Tibial nerve (tissue), 4 donors: ENCODE measurements around the gene SPDL1. TPM values are rescaled to one million over a fixed set of nuclear protein-coding genes. Genes with fewer than 3 reads are reported as not detected.

Source experiments
- DNase-seq, 2 donors: peaks; one replicate each; pipeline ENCODE4 v3.0.0-alpha.2; 2019; ENCODE audit warnings: low spot score in 2 of 2
- H3K27ac ChIP-seq, 4 donors: fragments of 200-600 bp; sonication (generic) in 3 of 4; one replicate each; pipeline ENCODE4 v1.5.1; 2017 to 2019; ENCODE audit warnings: mild to moderate bottlenecking in 1 of 4
- H3K27me3 ChIP-seq, 2 donors: fragments of 200-600 bp; sonication (generic) in 1 of 2; one replicate each; pipeline versions ENCODE4 v1.5.1 to v1.6.0; 2017 to 2019
- H3K36me3 ChIP-seq, 3 donors: fragments of 200-600 bp; sonication (generic); one replicate each; pipeline ENCODE4 v1.5.1; 2018 to 2019
- H3K4me1 ChIP-seq, 4 donors: fragments of 200-600 bp; sonication (generic) in 3 of 4; one replicate each; pipeline ENCODE4 v1.5.1; 2017 to 2019
- H3K4me3 ChIP-seq, 4 donors: fragments of 200-600 bp; sonication (generic) in 3 of 4; one replicate each; pipeline ENCODE4 v1.5.1; 2017 to 2019; ENCODE audit warnings: mild to moderate bottlenecking in 1 of 4, moderate library complexity in 1 of 4
- H3K9me3 ChIP-seq, 4 donors: fragments of 200-600 bp; sonication (generic) in 3 of 4; one replicate each; pipeline ENCODE4 v1.5.1; 2017 to 2019
- CTCF ChIP-seq, 5 experiments: fragments of 200-600 bp in 3 of 5; fragments of 450-650 bp in 2 of 5; sonication (generic) in 3 of 5; IDR thresholded peaks; one replicate each; pipeline ENCODE4 v1.5.1; 2016 to 2019; ENCODE audit warnings: antibody characterized with exemption in 5 of 5, mild to moderate bottlenecking in 3 of 5, moderate library complexity in 2 of 5
- EP300 ChIP-seq, 2 donors: sonication (generic); formaldehyde crosslinking; IDR thresholded peaks; one replicate each; pipeline ENCODE4 v1.6.1; 2017; ENCODE audit warnings: antibody characterized with exemption in 2 of 2, mild to moderate bottlenecking in 1 of 2
- POLR2A ChIP-seq, 2 donors: fragments of 450-650 bp; IDR thresholded peaks; one replicate each; pipeline ENCODE4 v1.6.1; 2017; ENCODE audit warnings: antibody characterized with exemption in 2 of 2, mild to moderate bottlenecking in 2 of 2, moderate library complexity in 2 of 2
- WGBS, 2 donors: methylation state at CpG; one replicate each; pipeline ENCODE4 v1.1.5; 2018; 5-methylcytosine and 5-hydroxymethylcytosine counted together
- total RNA-seq, 4 donors: library from RNA; depleted of rRNA; stranded (reverse); fragments of >200 nt; gene quantifications; one replicate each; pipeline ENCODE4 v1.1.0, GENCODE V29; 2016

Gene SPDL1
- total RNA-seq, 4 donors from 2014 or later: 8.1 to 15.6 (median 11.7) TPM

GRCh38 chr5:169626779-169627178 is 43.2 kb downstream of the SPDL1 start:
- H3K4me3 ChIP-seq: no peak overlapping the region
- DNase-seq: no peak
- no peaks in the 10 kb centered on the region for H3K27me3 ChIP-seq
- no peaks in the 10 kb centered on the region for H3K4me1 ChIP-seq
- H3K27ac ChIP-seq: no peak overlapping the region
- no peak for TF ChIP-seq EP300 (IDR thresholded peaks at IDR 0.05)
- no peak for TF ChIP-seq CTCF (IDR thresholded peaks at IDR 0.05)
- 78 to 84% methylated on average over 1 of the region's 1 CpG for WGBS, 2 donors
- no peaks in the 10 kb centered on the region for H3K36me3 ChIP-seq
- peaks cover 0 to 3% (median 0%) of the 10 kb centered on the region in 4 donors for H3K9me3 ChIP-seq

- Histone ChIP-seq H3K27me3 (no peaks in the 10 kb centered on the region), H3K4me3 (no peak overlapping the region), H3K36me3 (no peaks in the 10 kb centered on the region), H3K4me1 (no peaks in the 10 kb centered on the region), H3K9me3 (peaks cover 0 to 3% (median 0%) of the 10 kb centered on the region in 4 donors), H3K27ac (no peak overlapping the region)
- WGBS, 2 donors: 82 to 84% methylated on average over 3 of the region's 3 CpGs
- DNase-seq: no peak
- TF ChIP-seq POLR2A (IDR thresholded peaks at IDR 0.05) (no peak), CTCF (IDR thresholded peaks at IDR 0.05) (no peak), EP300 (IDR thresholded peaks at IDR 0.05) (no peak)
These were observed 44.0 kb downstream of the SPDL1 start for GRCh38 chr5:169627551-169627950.

DNA sequence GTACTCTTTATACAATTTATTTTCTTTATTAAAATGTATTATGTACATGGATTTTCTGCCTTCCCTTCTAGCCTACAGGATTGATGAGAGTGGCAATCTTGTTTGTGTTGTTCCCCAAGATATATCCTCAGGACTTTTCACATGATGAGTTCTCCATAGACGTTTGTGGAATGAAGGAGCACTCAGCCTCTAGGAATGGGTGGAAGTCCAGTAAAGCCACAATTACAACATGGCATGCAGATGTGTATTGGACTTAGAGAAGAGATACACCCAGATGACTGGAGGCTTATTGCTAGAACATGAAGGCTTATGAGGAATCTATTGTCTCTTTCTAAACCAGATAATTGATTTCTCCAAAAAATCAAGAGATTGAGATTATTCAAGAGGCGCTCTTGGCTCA is 45.3 kb downstream of the SPDL1 start:
- H3K4me1 ChIP-seq: no peaks in the 10 kb centered on the region
- no peak overlapping the region for H3K27ac ChIP-seq
- WGBS, 2 donors: 82 to 91% methylated on average over 2 of the region's 2 CpGs
- H3K27me3 ChIP-seq: no peaks in the 10 kb centered on the region
- no peak for DNase-seq
- no peak overlapping the region for H3K4me3 ChIP-seq
- H3K9me3 ChIP-seq: no peaks in the 10 kb centered on the region
- no peaks in the 10 kb centered on the region for H3K36me3 ChIP-seq
- TF ChIP-seq CTCF (IDR thresholded peaks at IDR 0.05) (no peak), EP300 (IDR thresholded peaks at IDR 0.05) (no peak), POLR2A (IDR thresholded peaks at IDR 0.05) (no peak)

GRCh38 chr5:169629847-169630548 is 46.4 kb downstream of the SPDL1 start:
- 62 to 68% methylated on average over 6 of the region's 6 CpGs for WGBS, 2 donors
- TF ChIP-seq POLR2A (IDR thresholded peaks at IDR 0.05) (no peak), CTCF (IDR thresholded peaks at IDR 0.05) (no peak), EP300 (IDR thresholded peaks at IDR 0.05) (no peak)
- Histone ChIP-seq H3K27ac (no peak overlapping the region), H3K4me3 (no peak overlapping the region), H3K36me3 (no peaks in the 10 kb centered on the region), H3K4me1 (no peaks in the 10 kb centered on the region), H3K9me3 (peaks cover 0 to 5% (median under 1%) of the 10 kb centered on the region in 4 donors), H3K27me3 (no peaks in the 10 kb centered on the region)
- DNase-seq: no peak

GRCh38 chr5:169631360-169631759 is 47.8 kb downstream of the SPDL1 start:
- Histone ChIP-seq H3K4me1 (no peaks in the 10 kb centered on the region), H3K27ac (no peak overlapping the region), H3K36me3 (no peaks in the 10 kb centered on the region), H3K27me3 (peaks cover 0 to 5% of the 10 kb centered on the region in 2 donors), H3K4me3 (no peak overlapping the region), H3K9me3 (peaks cover 0 to 5% (median 2%) of the 10 kb centered on the region in 4 donors)
- TF ChIP-seq EP300 (IDR thresholded peaks at IDR 0.05) (no peak), CTCF (IDR thresholded peaks at IDR 0.05) (no peak), POLR2A (IDR thresholded peaks at IDR 0.05) (no peak)
- DNase-seq: no peak
- WGBS, 2 donors: 76 to 84% methylated on average over 4 of the region's 4 CpGs
